Trophoblast cell (in vitro differentiated cells and primary cell): ENCODE data around the gene HESX1.

Experiments
- DNase-seq, 2 donors: peaks; one replicate each; pipeline ENCODE4 v3.0.0-alpha.2; 2016
- H2AFZ ChIP-seq: 2 replicates; pipeline ENCODE4 v1.6.1; 2013; ENCODE audit warnings: low read length, moderate library complexity, mild to moderate bottlenecking; ENCODE audit not compliant: insufficient read depth, poor library complexity
- H2AK5ac ChIP-seq: 2 replicates; pipeline ENCODE4 v1.6.1; 2013; ENCODE audit warnings: mild to moderate bottlenecking, low read length
- H2BK120ac ChIP-seq: 2 replicates; pipeline ENCODE4 v1.6.1; 2013; ENCODE audit warnings: low read length, mild to moderate bottlenecking, moderate library complexity; ENCODE audit not compliant: insufficient read depth, poor library complexity
- H2BK12ac ChIP-seq: 2 replicates; pipeline ENCODE4 v1.6.1; 2013; ENCODE audit warnings: mild to moderate bottlenecking, low read length, moderate library complexity
- H2BK5ac ChIP-seq: 2 replicates; pipeline ENCODE4 v1.6.1; 2013; ENCODE audit warnings: low read length, low read depth, moderate library complexity, mild to moderate bottlenecking; ENCODE audit not compliant: poor library complexity
- H3K14ac ChIP-seq: 2 replicates; pipeline ENCODE4 v1.6.1; 2013; ENCODE audit warnings: mild to moderate bottlenecking, low read length
- H3K18ac ChIP-seq: 2 replicates; pipeline ENCODE4 v1.6.1; 2013; ENCODE audit warnings: mild to moderate bottlenecking, low read length
- H3K23ac ChIP-seq: 2 replicates; pipeline ENCODE4 v1.6.1; 2013; ENCODE audit warnings: low read length
- H3K27ac ChIP-seq: 2 replicates; pipeline ENCODE4 v1.5.1; 2013; ENCODE audit warnings: low read depth, mild to moderate bottlenecking, inconsistent platforms, low read length, moderate library complexity
- H3K27me3 ChIP-seq: 2 replicates; pipeline ENCODE4 v1.6.1; 2013; ENCODE audit warnings: inconsistent platforms, mild to moderate bottlenecking, low read length, moderate library complexity; ENCODE audit not compliant: insufficient read depth
- H3K36me3 ChIP-seq, 2 experiments: 1 replicate in 1 of 2; 2 replicates in 1 of 2; pipeline ENCODE4 v1.6.1; 2013; ENCODE audit warnings: low read length in 2 of 2, mild to moderate bottlenecking in 2 of 2, moderate library complexity in 1 of 2; ENCODE audit not compliant: insufficient read depth in 2 of 2, control insufficient read depth in 1 of 2
- H3K4ac ChIP-seq: 2 replicates; pipeline ENCODE4 v1.6.1; 2013; ENCODE audit warnings: low read depth, mild to moderate bottlenecking, low read length, moderate library complexity
- H3K4me1 ChIP-seq, 2 experiments: 1 replicate in 1 of 2; 2 replicates in 1 of 2; pipeline ENCODE4 v1.6.1; 2013; ENCODE audit warnings: low read length in 2 of 2, mild to moderate bottlenecking in 2 of 2, moderate library complexity in 1 of 2; ENCODE audit not compliant: insufficient read depth in 2 of 2, control insufficient read depth in 1 of 2
- H3K4me2 ChIP-seq: 2 replicates; pipeline ENCODE4 v1.6.1; 2013; ENCODE audit warnings: inconsistent platforms, mild to moderate bottlenecking, low read length, moderate library complexity
- H3K4me3 ChIP-seq: 2 replicates; pipeline ENCODE4 v1.5.1; 2013; ENCODE audit warnings: mild to moderate bottlenecking, low read depth, low read length, inconsistent platforms
- H3K79me1 ChIP-seq: one replicate; pipeline ENCODE4 v1.6.1; 2013; ENCODE audit warnings: low read length
- H3K79me2 ChIP-seq: 2 replicates; pipeline ENCODE4 v1.6.1; 2013; ENCODE audit warnings: low read length, mild to moderate bottlenecking; ENCODE audit not compliant: control insufficient read depth, insufficient read depth, poor library complexity
- H3K9ac ChIP-seq: 2 replicates; pipeline ENCODE4 v1.6.1; 2013; ENCODE audit warnings: mild to moderate bottlenecking, low read length
- H3K9me3 ChIP-seq: 2 replicates; pipeline ENCODE4 v1.6.1; 2013; ENCODE audit warnings: low read depth, mild to moderate bottlenecking, control low read depth, inconsistent platforms, low read length; ENCODE audit not compliant: insufficient read depth
- H4K12ac ChIP-seq: 2 replicates; pipeline ENCODE4 v1.6.1; 2013; ENCODE audit warnings: low read depth, mild to moderate bottlenecking, low read length, moderate library complexity
- H4K8ac ChIP-seq: 2 replicates; pipeline ENCODE4 v1.6.1; 2013; ENCODE audit warnings: low read depth, mild to moderate bottlenecking, low read length, moderate library complexity
- H4K91ac ChIP-seq: one replicate; pipeline ENCODE4 v1.6.1; 2013; ENCODE audit warnings: low read depth, mild to moderate bottlenecking, low read length, moderate library complexity
- WGBS: extraction: QIAGEN DNeasy Blood & Tissue Kit; methylation state at CpG from one replicate; pipeline ENCODE4 v1.1.7; 2013; ENCODE audit warnings: missing lambda C conversion rate; ENCODE audit not compliant: insufficient read length, insufficient coverage; ENCODE audit errors: extremely low coverage; 5-methylcytosine and 5-hydroxymethylcytosine counted together

Gene HESX1

GRCh38 chr3:57230006-57230405, 30.2 kb upstream of the HESX1 start:
- Histone ChIP-seq H4K8ac (no peak overlapping the region), H3K4me3 (no peak overlapping the region), H2AFZ (no peak overlapping the region), H3K27me3 (no peaks in the 10 kb centered on the region), H3K9me3 (no peaks in the 10 kb centered on the region), H2BK5ac (no peak overlapping the region), H3K18ac (no peak overlapping the region), H3K4me2 (no peak overlapping the region), H3K4me1 (peaks cover 0 to 3% of the 10 kb centered on the region in 2 experiments), H2AK5ac (no peak overlapping the region), H3K4ac (no peak overlapping the region), H2BK12ac (no peak overlapping the region), H3K79me2 (peaks cover 4% of the 10 kb centered on the region), H3K9ac (no peak overlapping the region), H3K36me3 (no peaks in the 10 kb centered on the region), H3K23ac (no peak overlapping the region), H4K12ac (no peak overlapping the region), H3K79me1 (peaks cover 10% of the 10 kb centered on the region), H4K91ac (no peak overlapping the region), H2BK120ac (no peak overlapping the region), H3K27ac (no peak overlapping the region), H3K14ac (no peak overlapping the region)
- no CpG with 5 or more reads among the region's 2 CpGs for WGBS
- DNase-seq, result no peak

GRCh38 chr3:57227930-57228751, 28.4 kb upstream of the HESX1 start:
- Histone ChIP-seq H3K23ac (no peak overlapping the region), H2AFZ (peak overlapping the region; percentile 99), H2BK12ac (no peak overlapping the region), H3K27me3 (no peaks in the 10 kb centered on the region), H4K12ac (peak overlapping the region; percentile 86), H3K36me3 (no peaks in the 10 kb centered on the region), H3K79me2 (peaks cover 4% of the 10 kb centered on the region), H2BK120ac (peak overlapping the region; percentile 86), H3K9ac (peak overlapping the region; percentile 71), H3K4me3 (peak overlapping the region; percentile 94), H3K18ac (peak overlapping the region; percentile 97), H2BK5ac (peak overlapping the region; percentile 82), H3K27ac (peak overlapping the region; percentile 77), H3K14ac (peak overlapping the region; percentile 96), H3K4me1 (peaks cover 0 to 3% of the 10 kb centered on the region in 2 experiments), H2AK5ac (peak overlapping the region; percentile 68), H3K4me2 (peak overlapping the region; percentile 78), H4K8ac (peak overlapping the region; percentile 86), H3K4ac (peak overlapping the region; percentile 49), H4K91ac (peak overlapping the region; percentile 79), H3K9me3 (no peaks in the 10 kb centered on the region), H3K79me1 (peaks cover 10% of the 10 kb centered on the region)
- DNase-seq, result peak; percentile 12 to 46
- no CpG with 5 or more reads among the region's 70 CpGs for WGBS

- Histone ChIP-seq H3K4me3 (peak within 1 kb of the TSS; percentile 94), H4K91ac (peak within 1 kb of the TSS; percentile 80), H3K79me2 (peaks cover 4% of the 10 kb centered on the region), H4K8ac (peak within 1 kb of the TSS; percentile 89), H3K9me3 (no peaks in the 10 kb centered on the region), H3K9ac (peak within 1 kb of the TSS; percentile 85), H2AK5ac (peak within 1 kb of the TSS; percentile 68), H3K14ac (peak within 1 kb of the TSS; percentile 96), H2BK120ac (peak within 1 kb of the TSS; percentile 86), H3K23ac (no peak within 1 kb of the TSS), H2BK12ac (no peak within 1 kb of the TSS), H3K27ac (peak within 1 kb of the TSS; percentile 77), H3K27me3 (no peaks in the 10 kb centered on the region), H3K4ac (peak within 1 kb of the TSS; percentile 83), H4K12ac (peak within 1 kb of the TSS; percentile 86), H3K4me1 (peaks cover 0 to 3% of the 10 kb centered on the region in 2 experiments), H3K18ac (peak within 1 kb of the TSS; percentile 97), H3K79me1 (peaks cover 10% of the 10 kb centered on the region), H2BK5ac (peak within 1 kb of the TSS; percentile 82), H3K36me3 (no peaks in the 10 kb centered on the region), H2AFZ (peak within 1 kb of the TSS; percentile 99), H3K4me2 (peak within 1 kb of the TSS; percentile 94)
- no CpG with 5 or more reads among the region's 71 CpGs for WGBS
- DNase-seq, result peak; percentile 94 to 96
Observed at GRCh38 chr3:57227204-57227929, 27.6 kb upstream of the HESX1 start, which contains the start of gene APPL1. APPL1 (plus strand) TSS chr3:57227729; CDS start chr3:57227884, 155 bp downstream.

GRCh38 chr3:57226176-57226575, 26.4 kb upstream of the HESX1 start:
- no peak overlapping the region for H4K91ac ChIP-seq
- no peak overlapping the region for H2BK12ac ChIP-seq
- H3K27me3 ChIP-seq, result no peaks in the 10 kb centered on the region
- H3K36me3 ChIP-seq, result no peaks in the 10 kb centered on the region
- no peak overlapping the region for H2BK120ac ChIP-seq
- no peak overlapping the region for H3K9ac ChIP-seq
- no peak for DNase-seq
- no peak overlapping the region for H3K4me3 ChIP-seq
- no peak overlapping the region for H3K23ac ChIP-seq
- H3K27ac ChIP-seq, result no peak overlapping the region
- no peak overlapping the region for H3K4ac ChIP-seq
- H3K4me2 ChIP-seq, result no peak overlapping the region
- H2AFZ ChIP-seq, result no peak overlapping the region
- H3K79me1 ChIP-seq, result peaks cover 10% of the 10 kb centered on the region
- no peak overlapping the region for H2BK5ac ChIP-seq
- H2AK5ac ChIP-seq, result no peak overlapping the region
- H4K8ac ChIP-seq, result no peak overlapping the region
- no peaks in the 10 kb centered on the region for H3K9me3 ChIP-seq
- peaks cover 4% of the 10 kb centered on the region for H3K79me2 ChIP-seq
- H3K4me1 ChIP-seq, result peaks cover 0 to 3% of the 10 kb centered on the region in 2 experiments
- H3K18ac ChIP-seq, result no peak overlapping the region
- H3K14ac ChIP-seq, result no peak overlapping the region
- no peak overlapping the region for H4K12ac ChIP-seq
- WGBS, result 100% methylated on average over 1 of the region's 2 CpGs
